Activated CD4-positive, alpha-beta T cell treated with anti-CD3 and anti-CD28 coated beads, Interleukin-2, amount 10 ng/mL, durations not matched to agents 24 days and 14 days (primary cell): ENCODE results near the gene GBP3. TPM values are rescaled to one million over a fixed set of nuclear protein-coding genes. Genes with fewer than 3 reads are reported as not detected.
"Not testable (repeated sequence)": the region's sequence is repeated elsewhere in the genome, so short reads cannot be mapped to it uniquely, and the experiment has no call there.

Experiments used
- DNase-seq: peaks from one replicate; pipeline ENCODE4 v3.0.0; 2022
- H3K27ac Mint-ChIP-seq: one replicate; pipeline ENCODE4 v1.8.0; 2022; ENCODE audit warnings: mild to moderate bottlenecking, mixed read lengths
- H3K27me3 Mint-ChIP-seq: one replicate; pipeline ENCODE4 v1.8.0; 2022; ENCODE audit warnings: mixed read lengths
- H3K36me3 Mint-ChIP-seq: one replicate; pipeline ENCODE4 v1.8.0; 2022; ENCODE audit warnings: low read depth, mild to moderate bottlenecking, mixed read lengths
- H3K4me1 Mint-ChIP-seq: one replicate; pipeline ENCODE4 v1.8.0; 2021; ENCODE audit warnings: mixed read lengths
- H3K4me3 Mint-ChIP-seq: one replicate; pipeline ENCODE4 v1.8.0; 2022; ENCODE audit warnings: mild to moderate bottlenecking, moderate library complexity, mixed read lengths
- H3K9me3 Mint-ChIP-seq: one replicate; pipeline ENCODE4 v1.8.0; 2021; ENCODE audit warnings: mixed read lengths
- intact Hi-C: fragments of 100-400 bp; cut with micrococcal nuclease; formaldehyde crosslinking; loops from one replicate; pipeline ENCODE4 v1.15.1; 2023
- total RNA-seq: library from RNA; stranded (reverse); gene quantifications from 2 replicates; pipeline ENCODE4 v1.2.3, GENCODE V29; 2022

Gene GBP3
- total RNA-seq = 7.1 and 8.1 TPM in 2 replicates

GRCh38 chr1:89022167-89022959 lies at the start of gene GBP3:
TSS of gene GBP3 (minus strand) at chr1:89022866. CDS start at chr1:89020721, 2,145 bp downstream.
- Mint-ChIP-seq H3K27ac (peak within 1 kb of the TSS; percentile 80), H3K9me3 (peaks cover 7% of the 10 kb centered on the region), H3K4me1 (peaks cover 44% of the 10 kb centered on the region), H3K4me3 (peak within 1 kb of the TSS; percentile 86), H3K36me3 (peaks cover 45% of the 10 kb centered on the region), H3K27me3 (no peaks in the 10 kb centered on the region)
- intact Hi-C loops = loop anchor here (1.0 to 2.0 kb wide), 4 partner anchors 19 to 42 kb away; partner anchors contain the start of genes GBP1, KYAT3 and RBMXL1
- peak; percentile 75 for DNase-seq

GRCh38 chr1:89070509-89070908 lies 47.8 kb upstream of the GBP3 start:
- H3K36me3 Mint-ChIP-seq = peaks cover 10% of the 10 kb centered on the region
- H3K9me3 Mint-ChIP-seq = peaks cover 28% of the 10 kb centered on the region
- peaks cover 23% of the 10 kb centered on the region for H3K4me1 Mint-ChIP-seq
- H3K27me3 Mint-ChIP-seq = no peaks in the 10 kb centered on the region
- H3K27ac Mint-ChIP-seq = no peak overlapping the region
- intact Hi-C loops = no loop called here
- peak; percentile 57 for DNase-seq
- H3K4me3 Mint-ChIP-seq = peak overlapping the region; percentile 85

GRCh38 chr1:89069951-89070350 lies 47.3 kb upstream of the GBP3 start:
- Mint-ChIP-seq H3K27ac (peak overlapping the region; percentile 81), H3K27me3 (no peaks in the 10 kb centered on the region), H3K36me3 (peaks cover 10% of the 10 kb centered on the region), H3K4me3 (peak overlapping the region; percentile 85), H3K9me3 (peaks cover 28% of the 10 kb centered on the region), H3K4me1 (peaks cover 26% of the 10 kb centered on the region)
- intact Hi-C loops = no loop called here
- peak; percentile 67 for DNase-seq

GRCh38 chr1:89068291-89068690 lies 45.6 kb upstream of the GBP3 start:
- no peak overlapping the region for H3K4me3 Mint-ChIP-seq
- H3K27me3 Mint-ChIP-seq = no peaks in the 10 kb centered on the region
- H3K36me3 Mint-ChIP-seq = peaks cover 4% of the 10 kb centered on the region
- DNase-seq = no peak
- peaks cover 15% of the 10 kb centered on the region for H3K9me3 Mint-ChIP-seq
- peaks cover 38% of the 10 kb centered on the region for H3K4me1 Mint-ChIP-seq
- peak overlapping the region; percentile 0 for H3K27ac Mint-ChIP-seq
- intact Hi-C loops = no loop called here

GRCh38 chr1:89065079-89065868 lies 42.6 kb upstream of the GBP3 start, which contains the start of gene GBP1:
TSS of gene GBP1 (minus strand) at chr1:89065208. CDS start at chr1:89063234, 1,974 bp downstream.
- peak within 1 kb of the TSS; percentile 96 for H3K4me3 Mint-ChIP-seq
- H3K36me3 Mint-ChIP-seq = peaks cover 29% of the 10 kb centered on the region
- DNase-seq = peak; percentile 79
- peak within 1 kb of the TSS; percentile 96 for H3K27ac Mint-ChIP-seq
- peaks cover 3% of the 10 kb centered on the region for H3K9me3 Mint-ChIP-seq
- intact Hi-C loops = loop anchor here (2.0 kb wide), 3 partner anchors 24 to 62 kb away; partner anchors contain the start of genes GBP2 and GBP3
- H3K27me3 Mint-ChIP-seq = no peaks in the 10 kb centered on the region
- peaks cover 59% of the 10 kb centered on the region for H3K4me1 Mint-ChIP-seq

- peaks cover 57% of the 10 kb centered on the region for H3K4me1 Mint-ChIP-seq
- H3K27ac Mint-ChIP-seq = peak overlapping the region; percentile 96
- peak overlapping the region; percentile 96 for H3K4me3 Mint-ChIP-seq
- no peak for DNase-seq
- no peaks in the 10 kb centered on the region for H3K27me3 Mint-ChIP-seq
- intact Hi-C loops = loop anchor here (2.0 kb wide), 3 partner anchors 24 to 62 kb away; partner anchors contain the start of genes GBP2 and GBP3
- peaks cover 32% of the 10 kb centered on the region for H3K36me3 Mint-ChIP-seq
- H3K9me3 Mint-ChIP-seq = peaks cover 3% of the 10 kb centered on the region
Measured at GRCh38 chr1:89064632-89065031, 42.0 kb upstream of the GBP3 start.

- Mint-ChIP-seq H3K27me3 (no peaks in the 10 kb centered on the region), H3K9me3 (peaks cover under 1% of the 10 kb centered on the region), H3K4me3 (peak overlapping the region; percentile 96), H3K36me3 (peaks cover 44% of the 10 kb centered on the region), H3K27ac (peak overlapping the region; percentile 77), H3K4me1 (peaks cover 55% of the 10 kb centered on the region)
- intact Hi-C loops = no loop called here
- DNase-seq = no peak
Measured at GRCh38 chr1:89063094-89063493, 40.4 kb upstream of the GBP3 start.

- H3K4me1 Mint-ChIP-seq = peaks cover 47% of the 10 kb centered on the region
- peaks cover 69% of the 10 kb centered on the region for H3K36me3 Mint-ChIP-seq
- DNase-seq = no peak
- no peak overlapping the region for H3K27ac Mint-ChIP-seq
- H3K27me3 Mint-ChIP-seq = no peaks in the 10 kb centered on the region
- no peaks in the 10 kb centered on the region for H3K9me3 Mint-ChIP-seq
- H3K4me3 Mint-ChIP-seq = peak overlapping the region; percentile 18
- intact Hi-C loops = no loop called here
Measured at GRCh38 chr1:89060091-89060490, 37.4 kb upstream of the GBP3 start.

GRCh38 chr1:89051955-89052312 lies 29.3 kb upstream of the GBP3 start:
- Mint-ChIP-seq H3K36me3 (peaks cover 73% of the 10 kb centered on the region), H3K4me3 (no peak overlapping the region), H3K9me3 (no peaks in the 10 kb centered on the region), H3K4me1 (peaks cover 6% of the 10 kb centered on the region), H3K27ac (no peak overlapping the region), H3K27me3 (no peaks in the 10 kb centered on the region)
- intact Hi-C loops = no loop called here
- DNase-seq = no peak

GRCh38 chr1:89051300-89051954 lies 28.8 kb upstream of the GBP3 start:
- Mint-ChIP-seq H3K27ac (no peak overlapping the region), H3K4me1 (peaks cover 6% of the 10 kb centered on the region), H3K36me3 (peaks cover 68% of the 10 kb centered on the region), H3K9me3 (no peaks in the 10 kb centered on the region), H3K4me3 (no peak overlapping the region), H3K27me3 (no peaks in the 10 kb centered on the region)
- intact Hi-C loops = no loop called here
- no peak for DNase-seq

- intact Hi-C loops = no loop called here
- Mint-ChIP-seq H3K4me1 (peaks cover 6% of the 10 kb centered on the region), H3K27ac (no peak overlapping the region), H3K27me3 (no peaks in the 10 kb centered on the region), H3K9me3 (no peaks in the 10 kb centered on the region), H3K36me3 (peaks cover 60% of the 10 kb centered on the region), H3K4me3 (no peak overlapping the region)
- DNase-seq = no peak
Measured at GRCh38 chr1:89050649-89051033, 28.0 kb upstream of the GBP3 start.

GRCh38 chr1:89049901-89050648 lies 27.4 kb upstream of the GBP3 start:
- intact Hi-C loops = loop anchor here (10.0 kb wide), 3 partner anchors 365 to 685 kb away; partner anchors contain the start of gene PKN2
- H3K4me3 Mint-ChIP-seq, H3K27me3 Mint-ChIP-seq, DNase-seq, H3K27ac Mint-ChIP-seq, H3K4me1 Mint-ChIP-seq, H3K9me3 Mint-ChIP-seq: not testable (repeated sequence)
- H3K36me3 Mint-ChIP-seq = peaks cover 55% of the 10 kb centered on the region

GRCh38 chr1:89049187-89049586 lies 26.5 kb upstream of the GBP3 start:
- intact Hi-C loops = loop anchor here (10.0 kb wide), 3 partner anchors 364 to 686 kb away; partner anchors contain the start of gene PKN2
- not testable (repeated sequence) for H3K4me1 Mint-ChIP-seq, H3K27ac Mint-ChIP-seq, H3K4me3 Mint-ChIP-seq, DNase-seq, H3K27me3 Mint-ChIP-seq, H3K9me3 Mint-ChIP-seq
- peaks cover 52% of the 10 kb centered on the region for H3K36me3 Mint-ChIP-seq
